Measurements from ENCODE around the gene UNC5CL. TPM values are rescaled to one million over a fixed set of nuclear protein-coding genes. Genes with fewer than 3 reads are reported as not detected.

Gene UNC5CL
- total and polyA plus RNA-seq, 9 of the 15 experiments (the other 6 are each of a cell fraction or from before 2014, with no cell fraction given): 0.07 to 1.8 (median 0.62) TPM; not detected in 1

- Histone ChIP-seq H3K79me2 (ENCODE audit: control insufficient read depth, insufficient read depth, low read length) (no peaks in the 10 kb centered on the region), H3K27ac (ENCODE audit: extremely low read depth, low read depth, low read length) (no peak overlapping the region), H4K20me1 (replicated peaks; ENCODE audit: control insufficient read depth, insufficient read depth, low read length) (peaks cover 7% of the 10 kb centered on the region; the same call in 1 of the 2 replicates), H3K9me3 (replicated peaks; ENCODE audit: control insufficient read depth, insufficient read depth, low read depth, low read length) (no peaks in the 10 kb centered on the region), H3K4me3 (no peak overlapping the region), H3K4me2 (ENCODE audit: insufficient read depth, low read length) (no peak overlapping the region), H3K9me1 (ENCODE audit: control insufficient read depth, insufficient read depth, low read length) (peaks cover 3% of the 10 kb centered on the region), H3K9ac (ENCODE audit: insufficient read depth in 1 of 2, low read depth in 2 of 2, low read length in 2 of 2) (no peak overlapping the region), H3K27me3 (ENCODE audit: control insufficient read depth in 2 of 2, insufficient read depth in 2 of 2, low read length in 2 of 2) (peaks cover 0 to 8% of the 10 kb centered on the region in 2 experiments; a peak in 1 of 5 replicates), H3K36me3 (ENCODE audit: control insufficient read depth, insufficient read depth, low read length) (no peaks in the 10 kb centered on the region), H3K4me1 (replicated peaks in 1 of 2; ENCODE audit: control insufficient read depth in 2 of 2, insufficient read depth in 2 of 2, low read length in 2 of 2) (peaks cover 0 to 9% of the 10 kb centered on the region in 2 experiments; a peak in 3 of 5 replicates), H2AFZ (ENCODE audit: low read depth, low read length) (peak overlapping the region; percentile 28; the same call in 1 of the 2 replicates)
- ChIA-PET POLR2A (interaction anchor here (0.6 to 3.7 kb wide), 4 partner anchors 10 to 870 kb away, joined by 3 to 11 read pairs (median 4); no protein-coding TSS in a partner anchor), CTCF (ENCODE audit: low intra/inter-chr PET ratio) (interaction anchor here (1.5 kb wide), 1 partner anchor 145 kb away, joined by 3 read pairs; no protein-coding TSS in a partner anchor)
- WGBS (ENCODE audit: insufficient coverage, low coverage, missing lambda C conversion rate): 21% methylated on average over 6 of the region's 6 CpGs
- TF ChIP-seq SETDB1 (IDR thresholded peaks at IDR 0.05; ENCODE audit: low read length) (no peak), ZNF280B (CRISPR knock-in tag; IDR thresholded peaks at IDR 0.05) (no peak), ZC3H11A (IDR thresholded peaks at IDR 0.05; ENCODE audit: low read depth, low read length) (no peak), MTA3 (IDR thresholded peaks at IDR 0.05; ENCODE audit: borderline replicate concordance) (no peak), PATZ1 (CRISPR knock-in tag; IDR thresholded peaks at IDR 0.05; ENCODE audit: borderline replicate concordance) (no peak), TFAP4 (CRISPR knock-in tag; IDR thresholded peaks at IDR 0.05; ENCODE audit: borderline replicate concordance) (peak; percentile 25; the same call in 1 of the 2 replicates), FOSL1 (tag; conservative IDR thresholded peaks at IDR 0.05) (peak; percentile 77), JUND (IDR thresholded peaks at IDR 0.05; ENCODE audit: borderline replicate concordance, low read depth, low read length) (peak; percentile 29; the same call in 1 of the 2 replicates), JUND (tag; IDR thresholded peaks at IDR 0.05; ENCODE audit: borderline replicate concordance, low read depth, low read length) (0 out of 3 replicates have a peak, but pooled peaks have one; percentile 38), EGR1 (conservative IDR thresholded peaks at IDR 0.05) (peak; percentile 35; the same call in 1 of the 2 replicates), ELF4 (CRISPR knock-in tag; IDR thresholded peaks at IDR 0.05) (no peak)
- TF ChIP-seq, protein P1, sequence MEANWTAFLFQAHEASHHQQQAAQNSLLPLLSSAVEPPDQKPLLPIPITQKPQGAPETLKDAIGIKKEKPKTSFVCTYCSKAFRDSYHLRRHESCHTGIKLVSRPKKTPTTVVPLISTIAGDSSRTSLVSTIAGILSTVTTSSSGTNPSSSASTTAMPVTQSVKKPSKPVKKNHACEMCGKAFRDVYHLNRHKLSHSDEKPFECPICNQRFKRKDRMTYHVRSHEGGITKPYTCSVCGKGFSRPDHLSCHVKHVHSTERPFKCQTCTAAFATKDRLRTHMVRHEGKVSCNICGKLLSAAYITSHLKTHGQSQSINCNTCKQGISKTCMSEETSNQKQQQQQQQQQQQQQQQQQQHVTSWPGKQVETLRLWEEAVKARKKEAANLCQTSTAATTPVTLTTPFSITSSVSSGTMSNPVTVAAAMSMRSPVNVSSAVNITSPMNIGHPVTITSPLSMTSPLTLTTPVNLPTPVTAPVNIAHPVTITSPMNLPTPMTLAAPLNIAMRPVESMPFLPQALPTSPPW (CRISPR knock-in tag; IDR thresholded peaks at IDR 0.05): 0 out of 2 replicates have a peak, but pooled peaks have one; percentile 6
- peak; percentile 30 to 43 (median 32) for DNase-seq (ENCODE audit: extremely low read depth in 1 of 4, low spot score in 3 of 4)
- FAIRE-seq: peak; percentile 55
- BruUV-seq (replicated peaks): no TSS peak
- in situ Hi-C loops (cut with MboI) (loop anchor here (25.0 kb wide), 1 partner anchor 1678 kb away; no protein-coding TSS in a partner anchor), intact Hi-C loops (cut with micrococcal nuclease) (no loop called here)
- no peak; the same call in 2 of the 3 replicates for ATAC-seq
Measured at GRCh38 chr6:41040101-41040939, 1.3 kb upstream of the UNC5CL start.

All from K562 (cell line).